Right atrium auricular region (tissue), 2 donors: Measurements from ENCODE around the gene TRAF3. TPM values are rescaled to one million over a fixed set of nuclear protein-coding genes. Genes with fewer than 3 reads are reported as not detected.
"Not testable (repeated sequence)": the region's sequence is repeated elsewhere in the genome, so short reads cannot be mapped to it uniquely, and the experiment has no call there.

Experiments used
- DNase-seq: peaks from one replicate; pipeline ENCODE4 v3.0.0-alpha.2; 2019; ENCODE audit warnings: low spot score
- H3K27ac ChIP-seq, 2 donors: fragments of 200-600 bp; sonication (generic); 1 replicate in 1 of 2; 2 replicates in 1 of 2; pipeline ENCODE4 v1.5.1; 2016 to 2019
- H3K27me3 ChIP-seq, 2 donors: fragments of 200-600 bp; sonication (generic); one replicate each; pipeline versions ENCODE4 v1.5.1 to v1.6.0; 2017 to 2019
- H3K36me3 ChIP-seq: fragments of 200-600 bp; sonication (generic); one replicate; pipeline ENCODE4 v1.5.1; 2016
- H3K4me1 ChIP-seq, 2 donors: fragments of 200-600 bp; sonication (generic); one replicate each; pipeline versions ENCODE4 v1.5.1 to v1.6.0; 2017 to 2019
- H3K4me3 ChIP-seq, 2 donors: fragments of 200-600 bp; sonication (generic); 1 replicate in 1 of 2; 2 replicates in 1 of 2; pipeline ENCODE4 v1.5.1; 2017 to 2019; ENCODE audit warnings: mild to moderate bottlenecking in 1 of 2, moderate library complexity in 1 of 2
- H3K9me3 ChIP-seq, 2 donors: fragments of 200-600 bp; sonication (generic); one replicate each; pipeline ENCODE4 v1.5.1; 2019
- total RNA-seq, 2 donors: library from RNA; depleted of rRNA; stranded (reverse); fragments of >200 nt; gene quantifications; one replicate each; pipeline ENCODE4 v1.1.0, GENCODE V29; 2016
- TF ChIP-seq, protein P1 (sequence below), 2 donors: fragments of 200-600 bp; sonication (generic); IDR thresholded peaks; one replicate each; pipeline ENCODE4 v1.5.1; 2019; ENCODE audit warnings: antibody characterized with exemption in 2 of 2

Gene TRAF3
- total RNA-seq, 2 donors from 2014 or later: 9.1 to 10.0 TPM

GRCh38 chr14:102764220-102764671 lies 13.0 kb upstream of the TRAF3 start:
- Histone ChIP-seq H3K9me3 (no peaks in the 10 kb centered on the region), H3K4me1 (peaks cover 0 to 6% of the 10 kb centered on the region in 2 donors), H3K27me3 (no peaks in the 10 kb centered on the region), H3K4me3 (no peak overlapping the region), H3K36me3 (no peaks in the 10 kb centered on the region), H3K27ac (no peak overlapping the region)
- TF ChIP-seq, protein P1, sequence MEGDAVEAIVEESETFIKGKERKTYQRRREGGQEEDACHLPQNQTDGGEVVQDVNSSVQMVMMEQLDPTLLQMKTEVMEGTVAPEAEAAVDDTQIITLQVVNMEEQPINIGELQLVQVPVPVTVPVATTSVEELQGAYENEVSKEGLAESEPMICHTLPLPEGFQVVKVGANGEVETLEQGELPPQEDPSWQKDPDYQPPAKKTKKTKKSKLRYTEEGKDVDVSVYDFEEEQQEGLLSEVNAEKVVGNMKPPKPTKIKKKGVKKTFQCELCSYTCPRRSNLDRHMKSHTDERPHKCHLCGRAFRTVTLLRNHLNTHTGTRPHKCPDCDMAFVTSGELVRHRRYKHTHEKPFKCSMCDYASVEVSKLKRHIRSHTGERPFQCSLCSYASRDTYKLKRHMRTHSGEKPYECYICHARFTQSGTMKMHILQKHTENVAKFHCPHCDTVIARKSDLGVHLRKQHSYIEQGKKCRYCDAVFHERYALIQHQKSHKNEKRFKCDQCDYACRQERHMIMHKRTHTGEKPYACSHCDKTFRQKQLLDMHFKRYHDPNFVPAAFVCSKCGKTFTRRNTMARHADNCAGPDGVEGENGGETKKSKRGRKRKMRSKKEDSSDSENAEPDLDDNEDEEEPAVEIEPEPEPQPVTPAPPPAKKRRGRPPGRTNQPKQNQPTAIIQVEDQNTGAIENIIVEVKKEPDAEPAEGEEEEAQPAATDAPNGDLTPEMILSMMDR (IDR thresholded peaks at IDR 0.05): no peak
- no peak for DNase-seq

GRCh38 chr14:102765770-102766169 lies 11.5 kb upstream of the TRAF3 start:
- H3K9me3 ChIP-seq, H3K36me3 ChIP-seq, H3K27me3 ChIP-seq, H3K4me3 ChIP-seq, H3K27ac ChIP-seq, DNase-seq, H3K4me1 ChIP-seq: not testable (repeated sequence)

GRCh38 chr14:102768223-102769048 lies 8.8 kb upstream of the TRAF3 start:
- H3K9me3 ChIP-seq: no peaks in the 10 kb centered on the region
- H3K27ac ChIP-seq: no peak overlapping the region
- H3K4me1 ChIP-seq: no peaks in the 10 kb centered on the region
- H3K4me3 ChIP-seq: no peak overlapping the region
- no peak for DNase-seq
- H3K27me3 ChIP-seq: no peaks in the 10 kb centered on the region
- H3K36me3 ChIP-seq: no peaks in the 10 kb centered on the region
- TF ChIP-seq, protein P1 (IDR thresholded peaks at IDR 0.05): no peak

DNA sequence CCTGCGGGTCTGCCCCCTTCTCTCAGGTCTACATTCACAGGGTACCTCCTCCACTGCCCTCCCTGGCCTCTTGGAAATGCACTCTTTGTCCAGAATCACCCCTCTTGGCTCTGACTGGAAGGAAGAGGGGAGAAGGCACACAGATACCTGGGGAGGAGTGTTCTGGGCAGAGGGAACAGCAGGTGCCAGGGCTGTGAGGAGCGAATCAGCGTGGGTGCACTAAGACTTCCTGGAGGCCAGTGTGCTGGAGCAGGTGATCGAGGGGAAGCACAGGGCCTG lies 8.3 kb upstream of the TRAF3 start:
- H3K9me3 ChIP-seq: no peaks in the 10 kb centered on the region
- no peak overlapping the region for H3K27ac ChIP-seq
- no peak for DNase-seq
- H3K4me1 ChIP-seq: no peaks in the 10 kb centered on the region
- H3K36me3 ChIP-seq: no peaks in the 10 kb centered on the region
- TF ChIP-seq, protein P1 (IDR thresholded peaks at IDR 0.05): no peak
- no peak overlapping the region for H3K4me3 ChIP-seq
- no peaks in the 10 kb centered on the region for H3K27me3 ChIP-seq

DNA sequence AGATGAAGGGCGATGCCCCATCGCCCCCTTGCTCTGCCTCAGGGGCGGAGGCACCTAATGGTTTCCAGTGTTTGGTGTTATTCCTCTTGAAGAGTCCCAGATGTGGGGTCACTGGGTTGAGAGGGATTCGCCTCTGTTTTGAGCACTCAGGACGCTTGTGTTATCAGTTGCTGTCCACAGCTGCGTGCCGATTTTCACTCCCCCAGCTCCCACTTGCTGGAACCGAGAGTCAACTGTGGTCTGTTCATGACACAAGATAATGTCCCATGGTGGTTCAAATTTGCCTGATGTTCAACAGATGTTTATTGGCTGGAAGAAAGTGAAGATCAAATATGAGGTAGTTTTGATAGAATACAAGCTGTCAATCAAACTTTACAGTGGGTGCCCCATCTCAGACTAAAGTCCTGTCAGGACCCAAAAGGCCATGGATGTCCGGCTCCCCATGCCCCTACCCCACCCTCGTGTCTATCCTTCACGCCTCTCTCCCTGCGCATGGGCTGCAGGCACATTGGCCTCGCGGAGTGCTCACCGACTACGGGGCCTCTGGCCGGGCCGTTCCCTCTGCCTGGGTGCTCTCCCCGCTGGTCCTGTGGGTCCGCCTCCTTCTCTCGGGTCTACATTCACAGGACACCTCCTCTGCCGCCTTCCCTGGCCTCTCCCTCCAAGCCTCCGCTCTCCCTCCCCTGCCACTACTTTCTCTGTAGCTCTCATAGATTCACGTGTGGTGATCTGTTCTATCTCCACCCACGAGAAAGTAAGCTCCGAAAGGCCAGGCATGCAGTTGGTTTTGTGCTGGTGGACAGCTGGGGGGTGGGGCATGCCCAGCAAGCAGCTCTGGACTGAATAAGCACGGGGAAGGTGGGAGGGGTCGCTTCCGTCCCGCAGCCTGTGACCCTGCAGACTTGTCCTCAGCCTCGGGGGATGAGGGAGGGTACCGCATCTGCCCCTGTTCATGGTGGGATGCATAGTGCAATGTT lies 6.8 kb upstream of the TRAF3 start:
- H3K4me3 ChIP-seq: no peak overlapping the region
- no peak for DNase-seq
- no peaks in the 10 kb centered on the region for H3K27me3 ChIP-seq
- H3K9me3 ChIP-seq: no peaks in the 10 kb centered on the region
- peaks cover 0 to 4% of the 10 kb centered on the region in 2 donors for H3K4me1 ChIP-seq
- H3K27ac ChIP-seq: no peak overlapping the region
- no peaks in the 10 kb centered on the region for H3K36me3 ChIP-seq
- TF ChIP-seq, protein P1 (IDR thresholded peaks at IDR 0.05): no peak

- H3K36me3 ChIP-seq: no peaks in the 10 kb centered on the region
- no peak for DNase-seq
- TF ChIP-seq, protein P1 (IDR thresholded peaks at IDR 0.05): no peak
- no peaks in the 10 kb centered on the region for H3K27me3 ChIP-seq
- peaks cover 0 to 4% of the 10 kb centered on the region in 2 donors for H3K4me1 ChIP-seq
- no peak overlapping the region for H3K27ac ChIP-seq
- no peaks in the 10 kb centered on the region for H3K9me3 ChIP-seq
- H3K4me3 ChIP-seq: no peak overlapping the region
Measured at GRCh38 chr14:102771144-102771543, 6.1 kb upstream of the TRAF3 start.
